HG03025 (cell line): ENCODE data around the gene MAML2.

Source experiments
- ATAC-seq: cut with Tn5 transposase; IDR thresholded peaks from one replicate; pipeline ENCODE4 v1.9.1; 2021; ENCODE audit warnings: mild to moderate bottlenecking, moderate library complexity; ENCODE audit not compliant: unreplicated experiment, low FRiP score

MAML2 gene

GRCh38 chr11:96342961-96343711 is at the start of gene MAML2:
Gene MAML2, minus strand, starts transcription at chr11:96343195. Its CDS starts 1,300 bp downstream, at chr11:96341895.
- ATAC-seq = peak; percentile 73

- ATAC-seq = no peak
These were observed 48.8 kb upstream of the MAML2 start for GRCh38 chr11:96391698-96392307.

- no peak for ATAC-seq
These were observed 47.4 kb upstream of the MAML2 start for GRCh38 chr11:96390488-96390792.

GRCh38 chr11:96389720-96390487 is 46.9 kb upstream of the MAML2 start, which contains the start of the genes CCDC82 and JRKL:
Gene CCDC82, minus strand, starts transcription at chr11:96389912. Its CDS starts 5,165 bp downstream, at chr11:96384747.
Gene JRKL, plus strand, starts transcription at chr11:96390013. Its CDS starts 637 bp downstream, at chr11:96390650.
- peak; percentile 91 for ATAC-seq

GRCh38 chr11:96388891-96389719 is 46.1 kb upstream of the MAML2 start:
- peak; percentile 55 for ATAC-seq

- ATAC-seq = no peak
These were observed 42.2 kb upstream of the MAML2 start for GRCh38 chr11:96385187-96385586.

GRCh38 chr11:96384156-96384555 is 41.2 kb upstream of the MAML2 start:
- ATAC-seq = no peak

GRCh38 chr11:96376796-96377195 is 33.8 kb upstream of the MAML2 start:
- no peak for ATAC-seq

- ATAC-seq = no peak
These were observed 30.8 kb upstream of the MAML2 start for GRCh38 chr11:96373826-96374225.

- ATAC-seq = no peak
These were observed 24.3 kb upstream of the MAML2 start for GRCh38 chr11:96367342-96367741.

GRCh38 chr11:96366024-96366423 is 23.0 kb upstream of the MAML2 start:
- ATAC-seq = no peak

GRCh38 chr11:96365493-96365892 is 22.5 kb upstream of the MAML2 start:
- ATAC-seq = no peak

- no peak for ATAC-seq
These were observed 18.8 kb upstream of the MAML2 start for GRCh38 chr11:96361778-96362177.

GRCh38 chr11:96358321-96358720 is 15.3 kb upstream of the MAML2 start:
- ATAC-seq = no peak

GRCh38 chr11:96357794-96358193 is 14.8 kb upstream of the MAML2 start:
- ATAC-seq = no peak

- no peak for ATAC-seq
These were observed 13.9 kb upstream of the MAML2 start for GRCh38 chr11:96356848-96357247.

GRCh38 chr11:96342014-96342960 is 708 bp downstream of the MAML2 start:
- ATAC-seq = no peak

- no peak for ATAC-seq
These were observed 1.6 kb downstream of the MAML2 start for GRCh38 chr11:96341211-96342013.

GRCh38 chr11:96340555-96340885 is 2.5 kb downstream of the MAML2 start:
- ATAC-seq = no peak
